HepG2 (cell line): Measurements from ENCODE around the gene EIF4G1. TPM values are rescaled to one million over a fixed set of nuclear protein-coding genes. Genes with fewer than 3 reads are reported as not detected.

Experiments used
- AGO2 ChIP-seq: fragments of 200-400 bp; formaldehyde crosslinking; optimal IDR thresholded peaks from 2 replicates; pipeline ENCODE3; 2017; ENCODE audit warnings: mild to moderate bottlenecking, low read depth, low read length, moderate library complexity
- ARID5B ChIP-seq: IDR thresholded peaks from 2 replicates; pipeline ENCODE4 v1.4.0; 2020; ENCODE audit warnings: mild to moderate bottlenecking, missing genetic modification reagents
- CENPT ChIP-seq: sonication (generic); formaldehyde crosslinking; IDR thresholded peaks from 2 replicates; pipeline ENCODE4 v1.8.0; 2022; ENCODE audit warnings: low read depth, mild to moderate bottlenecking, moderate library complexity, missing genetic modification reagents
- MEIS1 ChIP-seq: sonication (generic); formaldehyde crosslinking; IDR thresholded peaks from 2 replicates; pipeline ENCODE4 v1.9.0; 2021; ENCODE audit warnings: mild to moderate bottlenecking, missing genetic modification reagents, moderate library complexity, borderline replicate concordance
- RERE ChIP-seq: IDR thresholded peaks from 2 replicates; pipeline ENCODE4 v1.6.1; 2016; ENCODE audit warnings: low read depth, missing genetic modification reagents, missing compliant biosample characterization
- SNAPC5 ChIP-seq: sonication (generic); formaldehyde crosslinking; IDR thresholded peaks from 2 replicates; pipeline ENCODE4 v1.8.1; 2023; ENCODE audit warnings: mild to moderate bottlenecking, missing genetic modification reagents, borderline replicate concordance
- SPEN ChIP-seq: sonication (generic); formaldehyde crosslinking; IDR thresholded peaks from 2 replicates; pipeline ENCODE4 v1.5.1; 2020; ENCODE audit warnings: low read depth, mild to moderate bottlenecking, missing genetic modification reagents
- ZNF143 ChIP-seq: sonication (generic); formaldehyde crosslinking; IDR thresholded peaks from 2 replicates; pipeline ENCODE4 v1.4.0; 2020; ENCODE audit warnings: missing genetic modification reagents
- ZNF260 ChIP-seq: sonication (generic); formaldehyde crosslinking; IDR thresholded peaks from 2 replicates; pipeline ENCODE4 v1.4.0; 2020; ENCODE audit warnings: missing genetic modification reagents, low read depth, mild to moderate bottlenecking, borderline replicate concordance
- ZNF382 ChIP-seq: sonication (generic); formaldehyde crosslinking; IDR thresholded peaks from 2 replicates; pipeline ENCODE4 v1.5.0; 2020; ENCODE audit warnings: missing genetic modification reagents, mild to moderate bottlenecking, borderline replicate concordance
- ZNF460 ChIP-seq: sonication (generic); formaldehyde crosslinking; IDR thresholded peaks from 2 replicates; pipeline ENCODE4 v1.5.1; 2020; ENCODE audit warnings: missing genetic modification reagents, mild to moderate bottlenecking, borderline replicate concordance
- ZNF574 ChIP-seq: sonication (generic); formaldehyde crosslinking; IDR thresholded peaks from 2 replicates; pipeline ENCODE4 v1.4.0; 2020; ENCODE audit warnings: missing genetic modification reagents
- ZNF577 ChIP-seq: sonication (generic); formaldehyde crosslinking; IDR thresholded peaks from 2 replicates; pipeline ENCODE4 v1.4.0; 2020; ENCODE audit warnings: mild to moderate bottlenecking, low read depth, missing genetic modification reagents, borderline replicate concordance
- ZNF597 ChIP-seq: sonication (generic); formaldehyde crosslinking; IDR thresholded peaks from 2 replicates; pipeline ENCODE4 v1.5.0; 2020; ENCODE audit warnings: missing genetic modification reagents
- ZNF772 ChIP-seq: sonication (generic); formaldehyde crosslinking; IDR thresholded peaks from 2 replicates; pipeline ENCODE4 v1.5.0; 2020; ENCODE audit warnings: mild to moderate bottlenecking, missing genetic modification reagents
- ZNF790 ChIP-seq: sonication (generic); formaldehyde crosslinking; IDR thresholded peaks from 2 replicates; pipeline ENCODE4 v1.8.0; 2022; ENCODE audit warnings: missing genetic modification reagents, mild to moderate bottlenecking, borderline replicate concordance
- polyA plus RNA-seq, 8 experiments: library from polyadenylated mRNA; depleted of rRNA in 3 of 8; stranded (reverse) in 7 of 8; unstranded in 1 of 8; fragments of >200 nt; fragmentation: Illumina TruSeq in 4 of 8; extraction: Trizol in 4 of 8; gene quantifications; 2 replicates each; pipeline versions ENCODE4 v1.2.1 to v1.2.3, GENCODE V29; 2011 to 2016; ENCODE audit warnings: low read depth in 4 of 8, missing spikeins in 1 of 8, mixed read lengths in 1 of 8; ENCODE audit not compliant: insufficient read depth in 1 of 8
- total RNA-seq, 5 experiments: library from RNA; depleted of rRNA; stranded (reverse); fragments of >200 nt; fragmentation: Illumina TruSeq; extraction: Trizol; gene quantifications; 2 replicates each; pipeline ENCODE4 v1.2.3, GENCODE V29; 2016; ENCODE audit warnings: low read depth in 1 of 5

Gene EIF4G1
- total and polyA plus RNA-seq, 2 of the 13 experiments (the other 11 are each of a cell fraction or from before 2014, with no cell fraction given), result 208 to 213 TPM

- TF ChIP-seq MEIS1 (CRISPR knock-in tag), result no peak; the same call in 1 of the 2 replicates
- no peak for TF ChIP-seq ZNF772
- TF ChIP-seq ZNF790, result no peak; the same call in 1 of the 2 replicates
- TF ChIP-seq CENPT (CRISPR knock-in tag), result no peak
- peak; percentile 52; the same call in 1 of the 2 replicates for TF ChIP-seq SPEN (CRISPR knock-in tag)
- TF ChIP-seq RERE (CRISPR knock-in tag), result no peak
- no peak for TF ChIP-seq ZNF577 (CRISPR knock-in tag)
- TF ChIP-seq ARID5B, result no peak
- TF ChIP-seq AGO2, result no peak
- TF ChIP-seq ZNF143 (CRISPR knock-in tag), result peak; percentile 54; the same call in 1 of the 2 replicates
- no peak for TF ChIP-seq ZNF460 (CRISPR knock-in tag)
- no peak for TF ChIP-seq ZNF260 (CRISPR knock-in tag)
- TF ChIP-seq SNAPC5 (CRISPR knock-in tag), result no peak
- no peak for TF ChIP-seq ZNF382 (CRISPR knock-in tag)
- no peak for TF ChIP-seq ZNF597
- TF ChIP-seq ZNF574 (CRISPR knock-in tag), result peak; percentile 35; the same call in 1 of the 2 replicates
Observed at GRCh38 chr3:184361532-184361931, 47.1 kb downstream of the EIF4G1 start, which contains the start of the genes CLCN2 and POLR2H (continued).
